IPS-18c (cell line): ENCODE data around the gene S100A11.
A peak's percentile ranks its signal among the peaks of the same experiment; 100 is the strongest.

Experiments used
- H3K4me3 ChIP-seq: 2 replicates; pipeline ENCODE4 v1.7.0; 2013; ENCODE audit warnings: low read depth, mild to moderate bottlenecking, low read length, moderate library complexity; ENCODE audit not compliant: insufficient read depth
- H3K9me3 ChIP-seq: one replicate; pipeline ENCODE4 v1.6.1; 2013; ENCODE audit warnings: mild to moderate bottlenecking, low read length, moderate library complexity; ENCODE audit not compliant: control insufficient read depth, insufficient read depth

The S100A11 gene

DNA sequence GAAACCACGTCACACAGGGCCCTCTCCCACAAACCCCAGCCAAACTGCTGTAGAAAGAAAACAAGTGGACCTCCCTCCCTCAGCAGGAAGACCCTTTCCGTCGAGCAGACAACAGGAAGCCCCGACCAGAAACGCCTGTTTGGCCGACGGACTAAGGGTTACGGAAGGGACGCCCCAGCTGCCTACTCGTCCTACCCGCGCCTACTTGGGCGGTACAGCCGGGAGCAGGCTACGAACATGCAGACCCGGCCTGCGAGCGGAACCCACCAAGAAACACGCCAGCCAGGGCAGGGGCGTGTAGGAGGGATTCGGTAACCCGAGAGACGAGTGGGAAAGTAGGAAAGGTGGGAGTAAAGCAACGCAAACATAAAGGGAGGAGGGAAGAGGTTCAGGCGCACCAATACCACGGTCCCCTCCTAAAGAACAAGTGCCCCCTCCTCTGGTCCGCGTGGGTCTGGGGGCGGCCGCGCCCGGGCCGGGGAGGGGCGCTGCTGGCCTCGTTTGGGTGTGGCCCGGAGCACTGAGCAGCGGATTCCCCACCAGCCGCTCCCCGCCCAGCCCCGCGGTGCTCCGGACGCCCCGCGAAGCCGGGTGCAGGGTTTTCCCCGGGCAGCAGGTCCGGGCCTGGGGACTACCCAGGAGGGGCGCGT is 43.6 kb downstream of the S100A11 start:
- H3K4me3 ChIP-seq: peak overlapping the region; percentile 72
- no peaks in the 10 kb centered on the region for H3K9me3 ChIP-seq

DNA sequence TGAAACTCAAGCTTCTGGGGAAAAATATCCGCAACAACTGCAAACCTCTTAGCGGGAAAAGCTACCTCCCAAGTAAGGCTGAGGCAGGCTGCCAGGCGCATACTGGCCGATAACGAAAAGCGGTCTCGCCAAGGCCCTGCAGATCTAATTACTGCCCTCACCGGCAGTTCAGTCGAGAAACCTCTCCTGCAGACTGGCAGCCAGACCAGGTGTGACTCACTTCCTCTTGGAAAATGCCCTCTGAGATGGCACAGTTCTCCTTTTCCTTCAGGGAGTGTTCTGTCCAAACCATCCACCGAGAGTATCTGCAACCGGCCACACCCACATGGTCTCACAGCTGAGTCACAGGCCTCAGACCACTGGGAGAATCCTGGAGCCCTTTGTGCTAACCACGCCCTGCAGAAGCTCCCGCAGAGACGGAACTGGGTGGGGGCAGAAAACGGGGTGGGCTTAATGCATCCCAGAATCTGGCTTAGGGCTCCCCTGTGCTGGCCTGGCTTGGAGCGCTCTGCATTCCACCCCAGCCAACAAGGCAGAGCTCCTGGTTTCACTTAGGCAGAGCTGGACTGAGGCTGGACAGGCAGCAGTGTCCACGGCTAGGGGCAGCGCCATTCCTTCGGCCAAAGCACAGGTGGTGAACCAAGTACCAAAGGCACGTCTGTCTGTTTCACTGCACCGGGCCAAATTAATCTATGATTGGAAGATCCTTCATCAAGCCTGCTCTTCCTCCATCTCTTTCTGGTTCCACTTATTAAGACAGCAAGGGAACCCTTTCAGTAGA is 44.3 kb downstream of the S100A11 start:
- no peaks in the 10 kb centered on the region for H3K9me3 ChIP-seq
- H3K4me3 ChIP-seq: peak overlapping the region; percentile 72

DNA sequence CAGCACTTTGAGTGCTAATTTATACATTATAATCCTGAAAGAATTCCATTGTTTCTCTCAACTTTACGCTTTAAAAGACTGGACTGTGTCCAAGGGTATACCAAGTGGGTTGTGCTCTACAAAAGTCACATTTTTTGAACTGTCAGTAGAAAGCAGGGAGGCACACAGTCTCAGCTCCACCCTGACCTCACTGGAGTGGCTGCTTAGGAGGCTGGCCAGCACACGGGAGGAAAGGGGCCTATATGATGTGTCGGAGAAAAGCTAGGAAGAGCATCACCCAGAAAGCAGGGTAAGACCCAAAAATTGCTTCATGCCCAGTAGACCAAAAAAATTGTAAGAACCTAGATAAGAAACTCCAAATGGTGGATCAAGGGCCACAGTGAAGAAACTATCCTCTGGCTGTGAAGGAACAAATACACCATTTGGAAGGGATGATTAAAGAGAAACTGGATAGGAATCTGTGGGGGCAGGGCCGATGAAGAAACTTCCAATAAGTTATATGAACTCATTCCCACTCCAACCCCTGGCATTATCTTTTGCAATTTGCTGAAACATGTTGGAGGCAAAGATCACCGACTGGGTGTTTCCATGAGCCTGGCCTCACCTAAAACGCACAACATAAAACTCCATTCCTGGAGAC is 45.0 kb downstream of the S100A11 start:
- Histone ChIP-seq H3K4me3 (peak overlapping the region; percentile 72), H3K9me3 (no peaks in the 10 kb centered on the region)

DNA sequence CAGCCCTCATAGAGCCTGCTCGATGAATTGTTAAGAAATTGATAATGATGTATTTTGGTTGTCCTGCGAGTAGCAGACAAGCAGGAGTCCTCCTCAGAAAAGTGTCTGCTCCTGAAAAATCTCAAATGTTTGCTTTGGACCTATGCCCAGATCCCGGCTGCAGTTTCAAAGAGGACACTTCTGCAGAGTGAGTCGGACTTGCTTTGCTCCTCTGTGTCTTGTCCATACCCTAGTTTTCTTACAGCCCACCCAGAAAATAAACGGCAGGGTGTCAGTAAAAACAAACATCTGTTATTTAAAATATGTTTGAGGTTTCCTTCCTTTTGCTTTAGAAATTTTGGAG is 46.0 kb downstream of the S100A11 start:
- no peaks in the 10 kb centered on the region for H3K9me3 ChIP-seq

DNA sequence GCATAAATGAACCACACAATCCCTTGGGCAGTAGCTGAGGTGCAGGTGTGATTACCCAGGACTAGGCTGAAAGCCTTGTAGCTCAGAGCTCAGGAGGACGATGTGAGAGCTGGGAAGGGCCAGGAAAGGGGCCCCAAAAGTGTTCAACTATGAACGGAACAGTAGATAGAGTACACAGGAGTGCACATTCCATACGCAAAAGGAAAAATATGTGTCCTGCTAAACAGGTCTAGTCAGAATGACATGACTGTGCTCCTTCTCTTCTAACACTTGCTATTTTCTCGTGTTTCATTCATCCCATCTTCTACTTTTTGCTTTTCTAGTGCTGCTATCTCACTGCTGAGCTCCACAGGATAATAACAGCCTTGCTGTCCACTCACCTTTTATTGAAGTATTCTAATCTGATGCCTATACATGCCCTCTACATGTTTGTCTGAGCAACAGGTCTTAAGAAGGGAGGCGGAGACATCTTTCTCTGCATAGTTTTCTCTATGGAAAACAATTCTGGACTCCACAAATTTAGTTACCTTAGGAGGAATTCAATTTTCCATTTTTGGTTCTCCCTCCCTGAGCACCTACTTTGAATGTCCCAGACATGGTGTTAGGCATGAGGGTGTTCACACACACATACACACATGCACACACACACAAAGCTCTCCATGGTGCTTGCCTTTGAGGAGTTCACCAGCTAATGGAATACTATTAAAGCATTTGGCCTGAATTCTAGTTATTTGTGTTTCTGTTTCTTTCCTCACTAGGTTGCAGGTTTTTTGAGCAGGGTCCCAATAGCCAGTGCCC is 46.5 kb downstream of the S100A11 start:
- Histone ChIP-seq H3K4me3 (no peak overlapping the region), H3K9me3 (no peaks in the 10 kb centered on the region)

More for the DNA sequence above, 46.0 kb downstream of the S100A11 start:
- no peak overlapping the region for H3K4me3 ChIP-seq

DNA sequence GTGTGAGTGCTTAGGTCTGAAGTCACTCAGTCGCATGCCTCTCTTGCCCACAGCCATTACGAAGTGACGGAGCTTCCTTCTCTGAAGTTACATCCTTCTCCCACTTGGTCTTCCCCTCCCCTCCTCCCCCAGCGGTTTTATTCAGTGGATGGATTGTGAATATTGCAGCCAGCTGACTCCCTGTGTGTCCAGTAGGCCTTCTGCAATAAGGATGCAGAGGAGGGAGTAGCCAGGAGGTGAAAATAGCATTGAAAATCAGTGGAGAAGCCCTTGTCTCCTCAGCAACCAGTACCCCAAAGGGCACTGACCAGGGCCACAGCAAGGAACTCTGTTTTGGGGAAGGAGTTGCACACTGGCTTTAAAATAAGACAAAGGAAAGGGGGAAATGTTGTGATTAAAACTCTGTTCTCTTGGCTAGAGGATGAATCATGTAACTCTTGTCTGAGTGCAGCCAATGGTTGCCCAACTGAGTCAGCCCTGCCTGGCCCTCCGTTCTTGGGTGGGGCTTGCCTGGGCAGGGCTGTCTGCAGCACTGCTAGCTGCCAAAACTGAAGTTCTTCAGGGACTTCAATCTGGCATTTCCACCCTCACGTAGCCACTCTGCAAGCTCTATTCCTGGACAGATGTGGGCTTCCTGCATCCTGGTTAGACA is 47.5 kb downstream of the S100A11 start:
- H3K4me3 ChIP-seq: no peak overlapping the region
- H3K9me3 ChIP-seq: no peaks in the 10 kb centered on the region

DNA sequence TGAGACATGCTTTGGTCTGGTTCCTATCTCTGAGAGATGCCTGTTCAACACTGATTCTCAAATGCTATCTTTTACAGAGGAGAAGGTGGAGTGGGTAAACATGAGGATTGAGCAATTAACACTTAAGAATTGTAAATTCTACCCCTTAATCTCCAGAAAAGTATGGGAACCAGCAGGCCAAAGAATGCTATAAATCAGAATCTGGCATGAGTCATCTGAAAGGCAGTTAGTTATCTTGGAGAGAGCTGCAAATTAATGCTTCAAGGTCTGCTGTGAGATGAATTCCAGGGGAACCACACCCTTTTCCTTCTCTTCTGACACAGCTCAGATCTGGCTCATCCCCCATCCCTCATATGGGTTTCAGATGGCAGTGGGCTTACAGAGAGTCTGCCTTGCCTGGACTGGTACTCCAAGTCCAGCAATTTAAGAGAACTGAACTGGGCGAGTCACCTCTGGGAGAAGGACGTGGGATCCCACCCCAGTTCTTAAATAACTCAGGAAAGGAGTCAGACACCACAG is 48.3 kb downstream of the S100A11 start:
- H3K9me3 ChIP-seq: no peaks in the 10 kb centered on the region
- H3K4me3 ChIP-seq: no peak overlapping the region

DNA sequence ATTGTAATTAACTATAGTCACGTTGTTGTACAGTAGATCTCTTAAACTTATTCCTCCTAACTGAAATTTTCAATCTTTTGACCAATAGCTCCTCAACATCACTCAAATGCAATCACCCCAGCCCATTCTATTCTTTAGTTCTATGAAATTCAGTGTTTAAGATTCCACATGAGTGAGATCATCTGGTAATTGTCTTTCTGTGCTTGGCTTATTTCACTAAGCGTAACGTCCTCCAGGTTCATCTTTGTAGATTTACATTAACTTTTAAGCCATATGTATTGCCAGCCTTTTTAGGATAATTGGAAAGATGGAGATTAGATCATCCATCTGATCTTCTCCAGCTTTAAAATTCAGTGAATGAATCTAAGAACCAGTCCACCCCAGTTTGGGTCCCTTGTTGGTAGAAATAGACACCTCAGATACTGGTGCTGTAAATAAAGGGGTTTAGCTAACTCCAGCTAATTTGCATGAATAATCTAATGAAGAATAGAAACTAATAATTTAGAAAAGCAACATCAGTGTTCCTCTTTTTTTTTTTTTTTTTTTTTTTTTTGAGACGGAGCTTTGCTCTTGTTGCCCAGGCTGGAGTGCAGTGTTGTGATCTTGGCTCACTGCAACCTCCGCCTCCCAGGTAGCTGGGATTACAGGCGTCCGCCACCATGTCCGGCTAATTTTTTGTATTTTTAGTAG is 50.2 kb downstream of the S100A11 start:
- Histone ChIP-seq H3K4me3 (no peak overlapping the region), H3K9me3 (no peaks in the 10 kb centered on the region)

DNA sequence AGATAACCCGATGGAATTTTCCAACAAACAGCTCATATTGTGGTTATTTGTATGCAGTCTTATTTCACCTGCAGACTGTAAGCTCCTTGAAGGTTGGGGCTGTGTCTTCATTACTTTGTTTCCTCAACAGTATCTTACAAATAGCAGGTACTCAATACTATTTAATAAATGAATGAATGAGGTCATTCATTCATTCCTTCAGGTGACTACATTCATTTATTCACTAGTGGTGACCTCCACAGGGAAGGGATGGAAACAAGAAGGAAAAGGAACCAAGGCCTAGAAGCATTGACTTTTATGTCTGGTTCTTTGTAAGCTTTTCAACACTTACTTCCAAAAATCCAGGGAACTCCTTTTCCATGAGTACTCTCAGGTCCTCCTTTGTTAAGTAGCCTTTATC is 51.0 kb downstream of the S100A11 start:
- Histone ChIP-seq H3K4me3 (no peak overlapping the region), H3K9me3 (no peaks in the 10 kb centered on the region)

DNA sequence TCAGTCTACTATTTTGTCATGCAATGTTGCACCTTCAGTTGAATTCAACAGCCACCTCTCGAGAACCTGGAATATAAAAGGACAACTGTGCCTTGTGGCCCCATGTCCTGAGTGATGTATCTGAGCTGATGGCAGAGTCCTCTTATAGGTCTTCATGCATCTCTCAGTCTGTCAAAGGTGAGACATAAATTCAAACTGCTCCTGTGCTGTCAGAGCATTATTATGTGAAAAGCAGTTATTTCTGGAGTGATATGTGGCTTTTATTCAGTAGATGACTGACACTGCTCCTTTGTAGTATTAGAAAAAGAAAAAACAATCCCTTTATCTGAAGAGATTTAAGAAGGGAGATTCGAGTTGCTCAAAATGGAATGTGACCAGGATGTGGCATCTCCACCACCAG is 51.5 kb downstream of the S100A11 start:
- H3K9me3 ChIP-seq: no peaks in the 10 kb centered on the region
- no peak overlapping the region for H3K4me3 ChIP-seq

DNA sequence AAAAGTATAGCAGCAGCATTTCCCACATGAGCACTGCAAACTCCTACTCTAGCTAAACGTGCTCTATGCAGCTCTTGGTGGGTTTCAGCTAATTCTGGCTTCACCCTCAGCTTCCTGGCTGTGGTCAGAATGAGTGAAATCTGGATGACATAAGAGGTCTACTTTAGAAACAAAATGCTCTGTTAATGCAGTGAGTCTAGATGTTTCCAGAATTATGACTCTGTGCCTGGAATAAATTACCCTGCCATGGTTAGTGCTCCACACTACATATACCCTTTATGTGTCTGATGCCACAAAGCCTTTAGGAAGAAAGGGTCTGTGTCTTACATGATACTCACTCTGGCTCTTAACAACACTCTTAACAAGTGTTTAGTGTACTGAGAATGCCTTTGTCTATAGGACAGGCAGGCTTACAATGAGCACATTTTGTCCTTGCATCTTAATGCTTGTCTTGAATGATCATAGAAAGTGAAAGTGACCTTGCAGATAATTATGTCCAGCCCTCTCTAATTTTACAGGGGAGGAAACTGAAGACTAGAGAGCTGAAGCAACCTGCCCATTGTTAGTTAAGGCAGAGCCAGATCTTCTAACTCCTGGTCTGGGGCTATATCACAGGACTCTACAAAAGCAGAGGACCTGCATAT is 52.4 kb downstream of the S100A11 start:
- Histone ChIP-seq H3K9me3 (no peaks in the 10 kb centered on the region), H3K4me3 (no peak overlapping the region)
